GM12878 (cell line): ENCODE results near the gene ABCC4. TPM values are rescaled to one million over a fixed set of nuclear protein-coding genes. Genes with fewer than 3 reads are reported as not detected.

ENCODE experiments used
- ATAC-seq: fragments of 200-7000 bp; cut with Tn5 transposase; 3 replicates; pipeline ENCODE4 v1.9.1; 2020; ENCODE audit warnings: mild to moderate bottlenecking, moderate library complexity
- BruUV-seq: library from RNA; stranded (reverse); fragments of 400-500 nt; replicated peaks from 2 replicates; lab custom pipeline; 2021; lab: Mats Ljungman, UMichigan
- CTCF ChIA-PET: fragments of 300-600 bp; sonication (Branson Sonifier 250); formaldehyde crosslinking; extraction: SDS; loops from one replicate; lab custom pipeline; 2021; ENCODE audit warnings: inconsistent platforms; lab: Yijun Ruan, JAX
- POLR2A ChIA-PET: fragments of 350-600 bp; formaldehyde crosslinking; extraction: SDS; loops from one replicate; lab custom pipeline; 2021; ENCODE audit warnings: inconsistent platforms; lab: Charles Lee
- RAD21 ChIA-PET: fragments of 300-600 bp; sonication (Branson Sonifier 250); formaldehyde crosslinking; loops from one replicate; lab custom pipeline; 2023; ENCODE audit warnings: antibody characterized with exemption; ENCODE audit not compliant: unreplicated experiment; lab: Charles Lee
- SMC1A ChIA-PET: fragments of 300-600 bp; sonication (Branson Sonifier 250); formaldehyde crosslinking; loops from one replicate; lab custom pipeline; 2023; ENCODE audit not compliant: unreplicated experiment, uncharacterized antibody; lab: Charles Lee
- DNase-seq: peaks from one replicate; pipeline ENCODE4 v3.0.0-alpha.2; 2011; ENCODE audit warnings: low read depth, low spot score
- FAIRE-seq: peaks from 3 replicates; lab custom pipeline; 2011; peaks lifted over from hg19 to GRCh38; lab: Jason Lieb, UNC
- H2AFZ ChIP-seq: 2 replicates; pipeline ENCODE4 v1.6.0; 2011; ENCODE audit warnings: low read depth, low read length, control low read depth; ENCODE audit not compliant: control insufficient read depth
- H3K27ac ChIP-seq: 2 replicates; pipeline ENCODE4 v1.5.1; 2011; ENCODE audit warnings: control low read depth; ENCODE audit not compliant: control insufficient read depth, insufficient read depth
- H3K27me3 ChIP-seq, 2 experiments: replicated peaks in 1 of 2; 2 replicates each; pipeline versions ENCODE4 v1.6.0 to v1.6.1; 2011; ENCODE audit warnings: low read length in 1 of 2; ENCODE audit not compliant: control insufficient read depth in 2 of 2, insufficient read depth in 2 of 2
- H3K36me3 ChIP-seq, 2 experiments: 2 replicates each; pipeline ENCODE4 v1.5.1; 2011; ENCODE audit warnings: low read length in 1 of 2; ENCODE audit not compliant: control insufficient read depth in 2 of 2, insufficient read depth in 2 of 2
- H3K4me1 ChIP-seq: 2 replicates; pipeline ENCODE4 v1.6.1; 2011; ENCODE audit warnings: mild to moderate bottlenecking, low read length, moderate library complexity, mixed read lengths; ENCODE audit not compliant: control insufficient read depth, insufficient read depth
- H3K4me2 ChIP-seq: 2 replicates; pipeline ENCODE4 v1.6.0; 2011; ENCODE audit warnings: control low read depth; ENCODE audit not compliant: control insufficient read depth, insufficient read depth
- H3K4me3 ChIP-seq: fragments of 200-600 bp; sonication (generic); 2 replicates; pipeline ENCODE4 v1.5.1; 2016
- H3K79me2 ChIP-seq: 2 replicates; pipeline ENCODE4 v1.6.0; 2011; ENCODE audit warnings: low read length; ENCODE audit not compliant: control insufficient read depth, insufficient read depth
- H3K9ac ChIP-seq: 2 replicates; pipeline ENCODE4 v1.8.0; 2011; ENCODE audit warnings: low read length, control low read depth, mixed read lengths; ENCODE audit not compliant: control insufficient read depth, insufficient read depth
- H3K9me3 ChIP-seq: replicated peaks from 3 replicates; pipeline ENCODE4 v1.5.1; 2011; ENCODE audit warnings: mild to moderate bottlenecking, low read length; ENCODE audit not compliant: control insufficient read depth, insufficient read depth
- H4K20me1 ChIP-seq: 2 replicates; pipeline ENCODE4 v1.6.0; 2011; ENCODE audit not compliant: control insufficient read depth, insufficient read depth
- RELA ChIP-seq: fragments of 450-650 bp; IDR thresholded peaks from 2 replicates; pipeline ENCODE4 v1.8.0; 2014; ENCODE audit warnings: borderline replicate concordance; ENCODE audit not compliant: partially characterized antibody
- RUNX3 ChIP-seq: IDR thresholded peaks from 2 replicates; pipeline ENCODE4 v1.6.1; 2012; ENCODE audit warnings: low read length, inconsistent platforms
- ZBED1 ChIP-seq: IDR thresholded peaks from 2 replicates; pipeline ENCODE4 v1.6.1; 2016; ENCODE audit warnings: borderline replicate concordance
- whole genome bisulfite sequencing: methylation state at CpG from one replicate; pipeline ENCODE4 v1.1.6; 2016; ENCODE audit warnings: low lambda C conversion rate; ENCODE audit not compliant: insufficient replicate concordance, insufficient coverage; ENCODE audit errors: missing lambda C conversion rate; 5-methylcytosine and 5-hydroxymethylcytosine counted together
- in situ Hi-C: fragments of 300-500 bp; cut with MboI; formaldehyde crosslinking; loops from 9 replicates; pipeline ENCODE4 v1.14.3; 2018; ENCODE audit warnings: mixed read lengths
- intact Hi-C: fragments of 100-400 bp; cut with micrococcal nuclease; formaldehyde crosslinking; loops from one replicate; pipeline ENCODE4 v1.14.2; 2022; ENCODE audit not compliant: unreplicated experiment
- polyA plus RNA-seq, 11 experiments: library from polyadenylated mRNA; depleted of rRNA in 4 of 11; unstranded in 6 of 11; stranded (reverse) in 5 of 11; fragments of >200 nt; fragmentation: Nextera tagmentation in 4 of 11; fragmentation: Illumina TruSeq in 1 of 11; extraction: Ambion mirVana in 4 of 11; extraction: Trizol in 1 of 11; gene quantifications; 1 replicate in 1 of 11; 2 replicates in 10 of 11; pipeline versions ENCODE4 v1.2.1 to v1.2.3, GENCODE V29; 2011 to 2016; ENCODE audit warnings: inconsistent platforms in 2 of 11, missing spikeins in 2 of 11, low read depth in 1 of 11
- total RNA-seq, 4 experiments: library from RNA; depleted of rRNA in 3 of 4; stranded (reverse); fragments of >200 nt in 3 of 4; fragmentation: Illumina TruSeq in 1 of 4; extraction: Trizol in 1 of 4; gene quantifications; 2 replicates each; pipeline versions ENCODE4 v1.2.1 to v1.2.3, GENCODE V29; 2013 to 2021
- TF ChIP-seq, protein P1 (sequence below): fragments of 450-650 bp; formaldehyde crosslinking; IDR thresholded peaks from 2 replicates; pipeline ENCODE4 v1.5.0; 2022; ENCODE audit warnings: mild to moderate bottlenecking, missing genetic modification characterization
- TF ChIP-seq, protein P2 (sequence below): fragments of 450-650 bp; conservative IDR thresholded peaks from 2 replicates; pipeline ENCODE4 v1.6.1; 2017; ENCODE audit warnings: mild to moderate bottlenecking, moderate library complexity
- TF ChIP-seq, protein P3 (sequence below): fragments of 450-650 bp; IDR thresholded peaks from 2 replicates; pipeline ENCODE4 v1.6.1; 2016; ENCODE audit warnings: mild to moderate bottlenecking

Gene ABCC4
- total and polyA plus RNA-seq, 10 of the 15 experiments (the other 5 are each of a cell fraction or from before 2014, with no cell fraction given): 7.2 to 44.4 (median 24.1) TPM

DNA sequence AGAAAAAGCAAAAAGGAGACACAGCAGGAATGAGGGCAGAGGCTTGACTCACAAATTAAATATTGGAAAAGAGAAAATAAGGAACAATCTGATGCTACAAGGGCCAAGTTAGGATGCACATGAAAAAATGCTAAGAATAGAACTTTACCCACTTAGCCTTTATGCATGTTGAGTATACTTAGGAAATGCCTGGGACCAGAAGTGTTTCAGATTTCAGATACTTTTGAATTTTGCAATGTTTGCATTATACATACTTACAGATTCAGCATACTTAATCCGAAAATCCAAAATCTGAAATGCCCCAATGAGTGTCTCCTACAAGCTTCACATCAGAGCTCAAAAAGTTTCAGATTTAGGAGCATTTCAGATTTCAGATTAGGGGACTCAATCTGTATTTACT, 262.3 kb downstream of the ABCC4 start:
- ChIA-PET CTCF (no interaction called here), POLR2A (interaction anchor here (0.7 kb wide), 1 partner anchor 423 kb away, joined by 4 read pairs; no protein-coding TSS in a partner anchor), SMC1A (interaction anchor here (0.9 to 1.9 kb wide), 2 partner anchors 54 to 365 kb away, joined by 3 to 4 read pairs; no protein-coding TSS in a partner anchor), RAD21 (no interaction called here)
- TF ChIP-seq, protein P1, sequence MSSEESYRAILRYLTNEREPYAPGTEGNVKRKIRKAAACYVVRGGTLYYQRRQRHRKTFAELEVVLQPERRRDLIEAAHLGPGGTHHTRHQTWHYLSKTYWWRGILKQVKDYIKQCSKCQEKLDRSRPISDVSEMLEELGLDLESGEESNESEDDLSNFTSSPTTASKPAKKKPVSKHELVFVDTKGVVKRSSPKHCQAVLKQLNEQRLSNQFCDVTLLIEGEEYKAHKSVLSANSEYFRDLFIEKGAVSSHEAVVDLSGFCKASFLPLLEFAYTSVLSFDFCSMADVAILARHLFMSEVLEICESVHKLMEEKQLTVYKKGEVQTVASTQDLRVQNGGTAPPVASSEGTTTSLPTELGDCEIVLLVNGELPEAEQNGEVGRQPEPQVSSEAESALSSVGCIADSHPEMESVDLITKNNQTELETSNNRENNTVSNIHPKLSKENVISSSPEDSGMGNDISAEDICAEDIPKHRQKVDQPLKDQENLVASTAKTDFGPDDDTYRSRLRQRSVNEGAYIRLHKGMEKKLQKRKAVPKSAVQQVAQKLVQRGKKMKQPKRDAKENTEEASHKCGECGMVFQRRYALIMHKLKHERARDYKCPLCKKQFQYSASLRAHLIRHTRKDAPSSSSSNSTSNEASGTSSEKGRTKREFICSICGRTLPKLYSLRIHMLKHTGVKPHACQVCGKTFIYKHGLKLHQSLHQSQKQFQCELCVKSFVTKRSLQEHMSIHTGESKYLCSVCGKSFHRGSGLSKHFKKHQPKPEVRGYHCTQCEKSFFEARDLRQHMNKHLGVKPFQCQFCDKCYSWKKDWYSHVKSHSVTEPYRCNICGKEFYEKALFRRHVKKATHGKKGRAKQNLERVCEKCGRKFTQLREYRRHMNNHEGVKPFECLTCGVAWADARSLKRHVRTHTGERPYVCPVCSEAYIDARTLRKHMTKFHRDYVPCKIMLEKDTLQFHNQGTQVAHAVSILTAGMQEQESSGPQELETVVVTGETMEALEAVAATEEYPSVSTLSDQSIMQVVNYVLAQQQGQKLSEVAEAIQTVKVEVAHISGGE: no peak
- TF ChIP-seq, protein P2, sequence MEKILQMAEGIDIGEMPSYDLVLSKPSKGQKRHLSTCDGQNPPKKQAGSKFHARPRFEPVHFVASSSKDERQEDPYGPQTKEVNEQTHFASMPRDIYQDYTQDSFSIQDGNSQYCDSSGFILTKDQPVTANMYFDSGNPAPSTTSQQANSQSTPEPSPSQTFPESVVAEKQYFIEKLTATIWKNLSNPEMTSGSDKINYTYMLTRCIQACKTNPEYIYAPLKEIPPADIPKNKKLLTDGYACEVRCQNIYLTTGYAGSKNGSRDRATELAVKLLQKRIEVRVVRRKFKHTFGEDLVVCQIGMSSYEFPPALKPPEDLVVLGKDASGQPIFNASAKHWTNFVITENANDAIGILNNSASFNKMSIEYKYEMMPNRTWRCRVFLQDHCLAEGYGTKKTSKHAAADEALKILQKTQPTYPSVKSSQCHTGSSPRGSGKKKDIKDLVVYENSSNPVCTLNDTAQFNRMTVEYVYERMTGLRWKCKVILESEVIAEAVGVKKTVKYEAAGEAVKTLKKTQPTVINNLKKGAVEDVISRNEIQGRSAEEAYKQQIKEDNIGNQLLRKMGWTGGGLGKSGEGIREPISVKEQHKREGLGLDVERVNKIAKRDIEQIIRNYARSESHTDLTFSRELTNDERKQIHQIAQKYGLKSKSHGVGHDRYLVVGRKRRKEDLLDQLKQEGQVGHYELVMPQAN: no peak
- TF ChIP-seq, protein P3, sequence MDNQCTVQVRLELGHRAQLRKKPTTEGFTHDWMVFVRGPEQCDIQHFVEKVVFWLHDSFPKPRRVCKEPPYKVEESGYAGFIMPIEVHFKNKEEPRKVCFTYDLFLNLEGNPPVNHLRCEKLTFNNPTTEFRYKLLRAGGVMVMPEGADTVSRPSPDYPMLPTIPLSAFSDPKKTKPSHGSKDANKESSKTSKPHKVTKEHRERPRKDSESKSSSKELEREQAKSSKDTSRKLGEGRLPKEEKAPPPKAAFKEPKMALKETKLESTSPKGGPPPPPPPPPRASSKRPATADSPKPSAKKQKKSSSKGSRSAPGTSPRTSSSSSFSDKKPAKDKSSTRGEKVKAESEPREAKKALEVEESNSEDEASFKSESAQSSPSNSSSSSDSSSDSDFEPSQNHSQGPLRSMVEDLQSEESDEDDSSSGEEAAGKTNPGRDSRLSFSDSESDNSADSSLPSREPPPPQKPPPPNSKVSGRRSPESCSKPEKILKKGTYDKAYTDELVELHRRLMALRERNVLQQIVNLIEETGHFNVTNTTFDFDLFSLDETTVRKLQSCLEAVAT: no peak
- TF ChIP-seq ZBED1 (no peak), RELA (no peak), RUNX3 (no peak)
- Histone ChIP-seq H4K20me1 (no peaks in the 10 kb centered on the region), H3K27me3 (no peaks in the 10 kb centered on the region), H3K4me1 (no peaks in the 10 kb centered on the region), H2AFZ (no peak overlapping the region), H3K79me2 (no peaks in the 10 kb centered on the region), H3K36me3 (peaks cover 7 to 9% of the 10 kb centered on the region in 2 experiments), H3K27ac (no peak overlapping the region), H3K4me3 (no peak overlapping the region), H3K4me2 (no peak overlapping the region), H3K9me3 (no peaks in the 10 kb centered on the region), H3K9ac (no peak overlapping the region)
- no TSS peak for BruUV-seq
- ATAC-seq (no peak), DNase-seq (no peak), FAIRE-seq (no peak)
- in situ Hi-C loops (no loop called here), intact Hi-C loops (no loop called here)
- 100% methylated on average over 1 of the region's 1 CpG for WGBS
